T-helper 2 cell treated with Interferon-gamma antibody and Interleukin-4, amounts not matched to agents 100 ng/mL and 5 ng/mL, for 36 hours (primary cell): ENCODE data around the gene ADGRE2. TPM values are rescaled to one million over a fixed set of nuclear protein-coding genes. Genes with fewer than 3 reads are reported as not detected.
"Not testable (repeated sequence)": the region's sequence is repeated elsewhere in the genome, so short reads cannot be mapped to it uniquely, and the experiment has no call there.

ENCODE experiments used
- intact Hi-C: fragments of 100-400 bp; cut with micrococcal nuclease; formaldehyde crosslinking; loops from one replicate; pipeline ENCODE4 v1.15.1; 2023
- total RNA-seq: library from RNA; stranded (reverse); gene quantifications from 2 replicates; pipeline ENCODE4 v1.2.3, GENCODE V29; 2022

The ADGRE2 gene
- total RNA-seq, 1 donor from 2014 or later, result 1.2 TPM

DNA sequence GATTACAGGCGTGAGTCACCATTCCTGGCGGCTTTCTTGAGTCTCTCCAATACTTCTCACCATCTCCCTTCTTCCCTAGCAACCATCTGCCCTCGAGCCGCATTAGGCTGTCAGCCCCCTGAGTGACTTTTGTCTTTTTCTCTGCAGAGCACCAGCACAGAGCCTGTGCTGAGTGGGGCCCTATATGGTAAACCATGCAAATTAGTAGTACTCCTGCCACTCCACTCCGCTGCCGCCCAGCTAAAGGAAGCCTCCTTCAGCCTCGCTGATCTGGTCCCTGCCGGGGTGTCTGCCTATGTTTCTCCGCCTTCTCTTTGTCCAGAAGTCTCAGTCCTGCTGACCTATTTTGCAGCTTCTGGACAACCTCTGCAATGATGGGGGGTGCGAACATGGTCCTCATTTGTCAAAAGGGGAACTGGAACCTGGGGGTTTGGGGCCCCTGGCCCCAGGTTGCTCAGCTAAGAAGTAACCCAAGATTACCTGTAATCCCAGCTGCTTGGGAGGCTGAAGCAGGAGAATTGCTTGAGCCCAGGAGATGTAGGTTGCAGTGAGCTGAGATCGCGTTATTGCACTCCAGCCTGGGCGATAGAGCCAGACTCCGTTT lies 2.4 kb upstream of the ADGRE2 start:
- intact Hi-C loops, result not testable (repeated sequence)

DNA sequence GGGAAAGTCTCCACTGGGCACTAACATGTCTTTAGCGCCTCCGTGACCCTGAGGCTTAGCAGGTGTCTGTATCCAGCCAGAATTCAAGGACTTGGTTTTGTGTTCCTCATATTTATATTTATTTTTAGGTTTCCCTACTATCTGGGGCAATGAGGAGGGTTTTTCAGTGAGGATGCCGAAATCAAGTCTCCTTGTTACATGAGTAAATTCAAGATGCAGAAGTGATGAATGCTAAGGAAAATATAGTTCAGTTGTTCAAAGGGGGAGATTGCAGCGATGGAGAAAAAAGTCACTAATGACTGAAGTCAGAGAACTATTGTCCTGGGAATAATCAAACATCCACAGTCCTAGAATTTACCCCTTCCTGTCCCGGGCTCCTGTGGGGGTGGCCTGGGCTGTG lies 791 bp upstream of the ADGRE2 start:
- intact Hi-C loops, result no loop called here

DNA sequence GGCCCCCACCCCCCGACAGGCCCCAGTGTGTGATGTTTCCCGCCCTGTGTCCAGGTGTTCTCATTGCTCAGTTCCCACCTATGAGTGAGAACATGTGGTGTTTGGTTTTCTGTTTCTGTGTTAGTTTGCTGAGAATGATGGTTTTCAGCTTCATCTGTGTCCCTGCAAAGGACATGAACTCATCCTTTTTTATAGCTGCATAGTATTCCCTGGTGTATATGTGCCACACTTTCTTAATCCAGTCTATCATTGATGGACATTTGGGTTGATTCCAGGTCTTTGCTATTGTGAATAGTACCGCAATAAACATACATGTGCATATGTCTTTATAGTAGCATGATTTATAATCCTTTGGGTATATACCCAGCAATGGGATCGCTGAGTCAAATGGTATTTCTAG lies 715 bp downstream of the ADGRE2 start:
- intact Hi-C loops, result not testable (repeated sequence)

DNA sequence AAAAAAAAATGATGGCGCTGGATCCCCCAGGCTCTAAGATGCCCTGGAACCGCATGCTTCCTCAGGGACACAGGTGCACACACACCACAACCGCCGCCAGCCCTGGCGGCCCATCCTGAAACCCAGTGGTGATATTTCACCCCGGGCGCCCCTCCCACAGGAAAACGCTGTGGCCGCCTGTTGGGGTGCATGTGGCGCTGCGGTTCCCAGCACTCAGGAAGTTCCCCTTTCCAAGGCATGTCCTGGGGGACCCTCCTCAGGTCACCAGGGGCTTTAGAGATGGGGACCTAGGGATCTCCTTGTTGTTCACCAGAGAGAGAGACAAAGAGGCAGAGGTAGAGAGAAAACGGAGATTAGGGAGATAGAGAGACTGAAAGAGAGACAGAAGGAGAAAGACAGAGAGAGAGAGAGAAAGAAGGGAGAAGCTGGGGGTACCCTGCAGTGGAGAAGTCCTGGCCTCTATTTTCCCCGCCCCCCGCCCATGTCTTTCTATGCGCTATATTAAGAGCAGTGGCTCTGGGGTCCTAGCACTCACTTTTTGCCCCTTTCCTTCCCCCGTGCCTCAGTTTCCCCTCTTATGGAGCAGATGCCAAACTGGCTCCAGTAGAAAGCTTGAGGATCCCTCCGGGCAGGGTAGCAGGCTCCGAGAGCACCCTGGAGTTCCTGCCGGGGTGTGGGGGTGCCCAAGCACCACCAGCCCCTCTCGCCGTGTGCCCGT lies 2.3 kb downstream of the ADGRE2 start:
- intact Hi-C loops, result no loop called here

DNA sequence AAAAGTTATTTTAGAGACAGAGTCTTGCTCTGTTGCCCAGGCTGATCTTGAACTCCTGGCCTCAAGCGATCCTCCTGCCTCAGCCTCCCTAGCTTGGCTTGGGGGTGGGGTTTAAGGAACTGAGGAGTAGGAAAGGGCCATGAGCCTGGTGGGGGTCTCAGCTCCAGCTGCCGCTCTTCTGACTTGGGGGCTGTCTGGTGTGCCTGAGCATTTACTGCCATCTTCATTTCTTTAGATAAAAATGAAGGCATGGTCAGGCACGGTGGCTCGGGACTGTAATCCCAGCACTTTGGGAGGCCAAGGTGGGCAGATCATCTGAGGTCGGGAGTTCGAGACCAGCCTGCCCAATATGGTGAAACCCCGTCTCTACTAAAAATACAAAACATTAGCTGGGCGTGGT lies 3.0 kb downstream of the ADGRE2 start:
- intact Hi-C loops, result not testable (repeated sequence)

- intact Hi-C loops, result no loop called here
Observed at GRCh38 chr19:14774373-14774772, 4.0 kb downstream of the ADGRE2 start.

DNA sequence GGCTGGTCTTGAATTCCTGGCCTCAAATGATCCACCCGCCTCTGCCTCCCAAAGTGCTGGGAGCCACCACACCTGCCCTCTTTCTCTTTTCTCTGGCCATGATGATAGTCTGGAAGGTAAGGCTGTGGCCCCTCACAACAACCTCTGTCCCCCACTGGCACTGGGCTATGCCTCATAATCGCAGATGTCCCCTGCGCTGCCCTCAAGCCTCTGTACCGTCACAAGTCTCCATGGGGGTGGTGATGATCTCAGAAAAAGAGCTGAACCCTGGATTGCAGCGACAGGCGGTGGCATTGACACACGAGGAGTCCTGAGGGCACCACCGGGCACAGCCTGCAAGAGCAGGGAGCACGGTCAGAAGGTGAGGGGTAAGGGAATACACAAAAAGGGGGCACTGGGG lies 4.6 kb downstream of the ADGRE2 start:
- intact Hi-C loops, result not testable (repeated sequence)

- intact Hi-C loops, result no loop called here
Observed at GRCh38 chr19:14772995-14773394, 5.4 kb downstream of the ADGRE2 start.

- intact Hi-C loops, result no loop called here
Observed at GRCh38 chr19:14772467-14772866, 5.9 kb downstream of the ADGRE2 start.

DNA sequence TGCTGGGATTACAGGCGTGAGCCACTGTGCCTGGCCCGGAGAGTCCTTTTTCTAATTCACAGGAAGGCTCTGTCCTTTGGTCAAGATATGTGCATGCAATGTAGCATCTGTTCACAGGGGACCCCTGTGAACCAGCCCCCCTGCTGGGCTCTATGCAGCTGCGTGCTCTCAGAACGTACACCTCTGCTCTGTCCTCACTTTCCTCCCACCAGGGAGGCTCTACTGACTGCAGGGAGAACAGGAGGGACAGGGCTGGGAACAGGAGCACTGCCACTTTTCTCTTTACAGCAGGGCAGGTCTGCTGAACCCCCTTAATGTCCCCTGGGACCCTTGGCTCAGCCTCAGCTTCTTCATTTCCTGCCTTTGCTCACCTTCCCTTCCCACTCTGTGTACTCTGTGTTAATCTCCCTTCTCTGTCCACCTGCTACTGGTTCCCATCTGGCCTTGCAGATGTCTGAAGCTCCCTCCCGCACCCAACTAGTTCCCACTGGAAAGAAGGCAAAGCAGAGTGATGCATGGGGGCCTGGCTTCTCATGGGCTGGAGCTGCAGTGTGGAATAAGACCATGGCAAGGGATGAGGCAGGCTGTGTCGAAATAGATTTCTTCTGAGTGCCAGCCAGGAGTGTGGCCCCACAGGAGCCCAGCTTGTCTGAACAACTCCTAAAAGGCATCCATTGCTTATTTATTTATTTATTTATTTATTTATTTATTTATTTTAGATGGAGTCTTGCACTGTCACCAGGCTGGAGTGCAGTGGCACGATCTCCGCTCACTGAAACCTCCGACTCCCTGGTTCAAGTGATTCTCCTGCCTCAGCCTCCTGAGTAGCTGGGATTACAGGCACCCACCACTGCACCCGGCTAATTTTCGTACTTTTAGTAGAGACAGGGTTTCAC lies 7.2 kb downstream of the ADGRE2 start:
- intact Hi-C loops, result no loop called here

GRCh38 chr19:14770136-14770535 lies 8.2 kb downstream of the ADGRE2 start:
- intact Hi-C loops, result no loop called here

GRCh38 chr19:14769201-14769600 lies 9.2 kb downstream of the ADGRE2 start:
- intact Hi-C loops, result no loop called here

GRCh38 chr19:14768001-14768400 lies 10.4 kb downstream of the ADGRE2 start:
- intact Hi-C loops, result no loop called here

DNA sequence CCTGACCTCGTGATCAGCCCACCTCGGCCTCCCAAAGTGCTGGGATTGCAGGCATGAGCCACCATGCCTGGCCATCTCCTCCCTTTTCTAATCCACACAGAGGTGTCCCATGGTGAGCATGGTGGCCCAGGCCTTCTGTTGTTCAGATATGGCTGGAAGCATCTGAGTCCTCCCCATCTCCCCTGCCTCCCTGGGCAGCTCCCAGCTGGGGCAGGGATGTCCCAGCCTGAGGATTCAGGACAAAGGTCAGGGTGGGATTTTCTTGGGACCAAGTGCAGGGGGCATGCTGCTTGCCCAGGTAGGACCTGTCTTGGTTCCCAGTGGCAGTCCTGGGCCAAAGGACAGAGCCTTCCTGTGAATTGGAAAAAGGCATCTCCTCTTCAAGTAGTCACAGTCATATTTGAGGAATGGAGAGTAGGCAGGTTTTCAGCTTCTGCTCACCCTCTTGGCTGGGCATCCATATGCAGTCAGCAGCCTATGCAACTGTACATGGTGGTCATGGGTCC lies 10.8 kb downstream of the ADGRE2 start:
- intact Hi-C loops, result no loop called here

DNA sequence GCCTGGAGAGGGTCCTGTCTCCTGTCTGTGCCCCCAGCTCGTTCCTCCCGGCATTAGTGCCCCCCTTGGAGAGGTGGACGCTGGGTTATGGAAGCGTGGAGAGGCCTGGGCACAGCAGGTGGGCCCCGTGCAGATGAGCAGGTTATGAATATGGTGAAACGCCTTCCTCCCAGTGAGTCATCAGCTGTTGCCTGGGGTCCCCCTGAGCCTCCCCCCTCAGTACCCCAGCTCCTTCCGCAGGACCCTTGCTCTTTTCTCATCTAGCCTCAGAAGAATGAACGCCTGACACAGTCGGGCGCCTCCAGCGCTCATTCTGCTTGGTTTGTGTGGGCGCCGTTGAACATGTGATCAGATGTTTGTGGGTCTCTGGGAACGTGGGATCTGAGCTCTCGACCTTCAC lies 12.5 kb downstream of the ADGRE2 start:
- intact Hi-C loops, result not testable (repeated sequence)

DNA sequence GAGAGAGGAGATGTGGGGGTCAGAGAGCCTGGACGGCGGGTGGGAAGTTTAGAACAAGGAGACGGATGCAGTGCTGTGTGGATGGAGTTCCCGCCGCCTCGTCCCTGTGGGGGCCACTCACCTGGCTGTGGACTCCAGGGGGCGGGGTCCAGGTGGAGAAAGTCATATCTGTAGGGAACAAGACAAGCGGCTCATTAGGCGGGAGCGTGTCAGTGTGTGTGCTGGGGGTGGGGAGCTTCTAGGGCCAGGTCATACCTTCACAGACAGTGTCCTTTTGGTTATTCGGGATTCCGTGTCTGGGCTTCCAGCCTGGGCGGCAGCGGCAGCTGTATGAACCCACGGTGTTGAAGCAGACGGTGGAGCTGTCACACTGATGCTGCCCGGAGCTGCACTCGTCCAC lies 13.0 kb downstream of the ADGRE2 start:
- intact Hi-C loops, result not testable (repeated sequence)

GRCh38 chr19:14764401-14764800 lies 14.0 kb downstream of the ADGRE2 start:
- intact Hi-C loops, result no loop called here

DNA sequence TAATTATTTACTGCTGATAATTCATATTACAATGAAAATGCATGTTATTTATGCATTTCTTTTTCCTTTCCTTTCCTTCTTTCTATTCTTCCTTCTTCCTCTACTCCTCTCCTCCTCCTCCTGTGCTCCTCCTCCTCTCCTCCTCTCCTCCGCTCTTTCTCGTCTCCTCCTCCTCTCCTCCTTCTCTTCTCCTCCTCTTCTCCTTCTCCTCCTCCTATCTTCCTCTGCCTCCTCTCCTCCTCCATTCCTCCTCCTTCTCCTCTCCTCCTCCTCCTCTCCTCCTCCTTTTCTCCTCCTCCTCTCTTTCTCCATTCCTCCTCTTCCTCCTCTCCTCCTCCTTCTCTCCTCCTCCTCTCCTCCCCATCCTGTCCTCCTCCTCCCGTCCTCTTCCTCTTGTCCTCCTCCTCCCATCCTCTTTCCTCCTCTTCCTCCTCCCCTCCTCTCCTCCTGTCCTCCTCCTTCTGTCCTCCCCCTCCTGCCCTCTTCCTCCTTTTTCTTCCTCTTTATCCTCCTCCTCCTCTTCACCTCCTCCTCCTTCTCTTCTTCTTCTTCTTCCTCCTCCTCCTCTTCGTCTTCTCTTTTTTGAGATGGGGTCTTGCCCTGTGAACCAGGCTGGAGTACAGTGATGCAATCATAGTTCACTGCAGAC lies 14.7 kb downstream of the ADGRE2 start:
- intact Hi-C loops, result no loop called here

- intact Hi-C loops, result no loop called here
Observed at GRCh38 chr19:14762111-14762510, 16.2 kb downstream of the ADGRE2 start.

DNA sequence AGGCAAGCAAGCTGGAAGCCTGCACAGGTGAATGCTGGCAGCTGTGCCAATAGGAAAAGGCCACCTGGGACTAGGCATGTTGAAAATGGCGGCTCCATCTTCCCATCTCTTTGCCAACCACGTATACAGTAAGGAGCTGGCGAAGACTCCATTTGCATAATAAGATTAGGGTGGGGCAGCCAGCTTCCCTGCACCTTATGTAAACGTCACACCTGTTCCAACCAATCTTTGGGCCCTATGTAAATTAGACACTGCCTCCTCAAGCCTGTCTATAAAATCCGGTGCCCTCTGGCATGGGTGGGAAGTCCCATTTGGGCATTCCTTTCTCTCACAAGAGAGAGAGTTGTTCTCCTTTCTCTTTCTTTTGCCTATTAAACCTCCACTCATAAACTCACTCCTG lies 16.8 kb downstream of the ADGRE2 start:
- intact Hi-C loops, result no loop called here

- intact Hi-C loops, result no loop called here
Observed at GRCh38 chr19:14758816-14759215, 19.5 kb downstream of the ADGRE2 start.

DNA sequence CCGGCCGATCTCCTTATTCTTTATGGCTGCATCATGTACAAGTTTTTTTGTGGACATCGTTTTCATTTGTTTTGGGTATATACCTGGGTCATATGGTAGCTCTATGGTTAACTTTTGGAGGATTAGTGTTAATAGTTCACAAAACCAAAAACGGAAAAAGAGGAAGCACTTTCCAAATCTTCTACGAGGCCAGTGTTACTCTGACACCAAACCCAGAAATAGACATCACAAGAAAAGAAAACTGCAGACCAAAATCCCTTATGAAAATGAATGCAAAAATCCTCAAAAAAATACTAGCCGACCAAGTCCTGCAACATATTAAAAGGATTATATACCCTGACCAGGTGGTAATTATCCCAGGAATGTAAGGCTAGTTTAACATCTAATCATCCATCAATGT lies 29.8 kb downstream of the ADGRE2 start:
- intact Hi-C loops, result no loop called here
